ENCODE measurements around the gene TMEM61.

Gene TMEM61

GRCh38 chr1:54965624-54966340 lies 14.6 kb upstream of the TMEM61 start:
- H2AK5ac ChIP-seq (ENCODE audit: low read length), result no peak overlapping the region
- no peaks in the 10 kb centered on the region for H3K36me3 ChIP-seq (ENCODE audit: control insufficient read depth, insufficient read depth, low read length)
- WGBS (ENCODE audit: extremely low coverage, insufficient coverage, low lambda C conversion rate), result no CpG with 5 or more reads among the region's 7 CpGs
- H3K79me1 ChIP-seq (ENCODE audit: low read length), result no peaks in the 10 kb centered on the region
- no peak overlapping the region for H2BK15ac ChIP-seq (replicated peaks; ENCODE audit: low read depth)
- H3K9ac ChIP-seq (ENCODE audit: low read length), result no peak overlapping the region
- H2BK120ac ChIP-seq (ENCODE audit: low read depth, low read length), result no peak overlapping the region
- H3K27me3 ChIP-seq (ENCODE audit: insufficient read depth, low read length, poor library complexity), result no peaks in the 10 kb centered on the region
- no peak overlapping the region for H3K18ac ChIP-seq (ENCODE audit: low read length)
- DNase-seq, result no peak
- no peak overlapping the region for H2BK5ac ChIP-seq (ENCODE audit: low read length)
- H4K8ac ChIP-seq (ENCODE audit: low read depth, low read length), result no peak overlapping the region
- no peak overlapping the region for H4K5ac ChIP-seq (ENCODE audit: low read length)
- no peaks in the 10 kb centered on the region for H3K79me2 ChIP-seq (ENCODE audit: control insufficient read depth, insufficient read depth, low read length)
- no peak overlapping the region for H3K4me2 ChIP-seq (ENCODE audit: low read length)
- H3K4me1 ChIP-seq (ENCODE audit: control insufficient read depth, low read depth, low read length), result no peaks in the 10 kb centered on the region
- H3K4me3 ChIP-seq (ENCODE audit: low read length), result no peak overlapping the region
- H3K23ac ChIP-seq (ENCODE audit: low read length), result no peak overlapping the region
- H3K4ac ChIP-seq (ENCODE audit: low read depth, low read length), result no peak overlapping the region
- no peak overlapping the region for H3K27ac ChIP-seq (ENCODE audit: low read depth, low read length)
- H3K56ac ChIP-seq (ENCODE audit: low read length), result no peak overlapping the region

- DNase-seq, result no peak
- H3K4ac ChIP-seq (ENCODE audit: low read depth, low read length), result no peak overlapping the region
- no peak overlapping the region for H4K5ac ChIP-seq (ENCODE audit: low read length)
- no peak overlapping the region for H3K4me2 ChIP-seq (ENCODE audit: low read length)
- no peaks in the 10 kb centered on the region for H3K4me1 ChIP-seq (ENCODE audit: control insufficient read depth, low read depth, low read length)
- H2BK15ac ChIP-seq (replicated peaks; ENCODE audit: low read depth), result no peak overlapping the region
- H2BK120ac ChIP-seq (ENCODE audit: low read depth, low read length), result no peak overlapping the region
- no peak overlapping the region for H3K27ac ChIP-seq (ENCODE audit: low read depth, low read length)
- no CpG with 5 or more reads among the region's 5 CpGs for WGBS (ENCODE audit: extremely low coverage, insufficient coverage, low lambda C conversion rate)
- no peaks in the 10 kb centered on the region for H3K79me1 ChIP-seq (ENCODE audit: low read length)
- no peak overlapping the region for H3K9ac ChIP-seq (ENCODE audit: low read length)
- H2BK5ac ChIP-seq (ENCODE audit: low read length), result no peak overlapping the region
- no peak overlapping the region for H3K18ac ChIP-seq (ENCODE audit: low read length)
- H3K27me3 ChIP-seq (ENCODE audit: insufficient read depth, low read length, poor library complexity), result no peaks in the 10 kb centered on the region
- H3K4me3 ChIP-seq (ENCODE audit: low read length), result no peak overlapping the region
- H3K56ac ChIP-seq (ENCODE audit: low read length), result no peak overlapping the region
- H3K79me2 ChIP-seq (ENCODE audit: control insufficient read depth, insufficient read depth, low read length), result no peaks in the 10 kb centered on the region
- H3K36me3 ChIP-seq (ENCODE audit: control insufficient read depth, insufficient read depth, low read length), result no peaks in the 10 kb centered on the region
- no peak overlapping the region for H3K23ac ChIP-seq (ENCODE audit: low read length)
- no peak overlapping the region for H4K8ac ChIP-seq (ENCODE audit: low read depth, low read length)
- no peak overlapping the region for H2AK5ac ChIP-seq (ENCODE audit: low read length)
Observed at GRCh38 chr1:54967372-54967771, 13.1 kb upstream of the TMEM61 start.

- no peak overlapping the region for H3K27ac ChIP-seq (ENCODE audit: low read depth, low read length)
- H4K8ac ChIP-seq (ENCODE audit: low read depth, low read length), result no peak overlapping the region
- H4K5ac ChIP-seq (ENCODE audit: low read length), result no peak overlapping the region
- no peaks in the 10 kb centered on the region for H3K79me1 ChIP-seq (ENCODE audit: low read length)
- no peak overlapping the region for H3K4ac ChIP-seq (ENCODE audit: low read depth, low read length)
- no peak overlapping the region for H3K9ac ChIP-seq (ENCODE audit: low read length)
- H2AK5ac ChIP-seq (ENCODE audit: low read length), result no peak overlapping the region
- H3K18ac ChIP-seq (ENCODE audit: low read length), result no peak overlapping the region
- no peaks in the 10 kb centered on the region for H3K79me2 ChIP-seq (ENCODE audit: control insufficient read depth, insufficient read depth, low read length)
- no peak overlapping the region for H3K56ac ChIP-seq (ENCODE audit: low read length)
- no peaks in the 10 kb centered on the region for H3K27me3 ChIP-seq (ENCODE audit: insufficient read depth, low read length, poor library complexity)
- H3K4me2 ChIP-seq (ENCODE audit: low read length), result no peak overlapping the region
- H3K4me1 ChIP-seq (ENCODE audit: control insufficient read depth, low read depth, low read length), result no peaks in the 10 kb centered on the region
- DNase-seq, result no peak
- H3K4me3 ChIP-seq (ENCODE audit: low read length), result no peak overlapping the region
- H3K36me3 ChIP-seq (ENCODE audit: control insufficient read depth, insufficient read depth, low read length), result no peaks in the 10 kb centered on the region
- H2BK15ac ChIP-seq (replicated peaks; ENCODE audit: low read depth), result no peak overlapping the region
- H3K23ac ChIP-seq (ENCODE audit: low read length), result no peak overlapping the region
- no CpG with 5 or more reads among the region's 4 CpGs for WGBS (ENCODE audit: extremely low coverage, insufficient coverage, low lambda C conversion rate)
- no peak overlapping the region for H2BK5ac ChIP-seq (ENCODE audit: low read length)
- H2BK120ac ChIP-seq (ENCODE audit: low read depth, low read length), result no peak overlapping the region
Observed at GRCh38 chr1:54968551-54968950, 11.9 kb upstream of the TMEM61 start.

- H2BK5ac ChIP-seq (ENCODE audit: low read length), result no peak overlapping the region
- no peak overlapping the region for H3K23ac ChIP-seq (ENCODE audit: low read length)
- no peak overlapping the region for H3K27ac ChIP-seq (ENCODE audit: low read depth, low read length)
- H2AK5ac ChIP-seq (ENCODE audit: low read length), result no peak overlapping the region
- H3K56ac ChIP-seq (ENCODE audit: low read length), result no peak overlapping the region
- no peak overlapping the region for H4K8ac ChIP-seq (ENCODE audit: low read depth, low read length)
- no peak overlapping the region for H3K18ac ChIP-seq (ENCODE audit: low read length)
- no peak overlapping the region for H3K4ac ChIP-seq (ENCODE audit: low read depth, low read length)
- no peaks in the 10 kb centered on the region for H3K27me3 ChIP-seq (ENCODE audit: insufficient read depth, low read length, poor library complexity)
- no peaks in the 10 kb centered on the region for H3K36me3 ChIP-seq (ENCODE audit: control insufficient read depth, insufficient read depth, low read length)
- no CpG with 5 or more reads among the region's 1 CpG for WGBS (ENCODE audit: extremely low coverage, insufficient coverage, low lambda C conversion rate)
- no peak overlapping the region for H3K4me3 ChIP-seq (ENCODE audit: low read length)
- no peak for DNase-seq
- H2BK120ac ChIP-seq (ENCODE audit: low read depth, low read length), result no peak overlapping the region
- no peak overlapping the region for H4K5ac ChIP-seq (ENCODE audit: low read length)
- no peak overlapping the region for H3K4me2 ChIP-seq (ENCODE audit: low read length)
- H3K79me1 ChIP-seq (ENCODE audit: low read length), result no peaks in the 10 kb centered on the region
- no peaks in the 10 kb centered on the region for H3K4me1 ChIP-seq (ENCODE audit: control insufficient read depth, low read depth, low read length)
- no peak overlapping the region for H2BK15ac ChIP-seq (replicated peaks; ENCODE audit: low read depth)
- no peaks in the 10 kb centered on the region for H3K79me2 ChIP-seq (ENCODE audit: control insufficient read depth, insufficient read depth, low read length)
- no peak overlapping the region for H3K9ac ChIP-seq (ENCODE audit: low read length)
Observed at GRCh38 chr1:54969879-54970278, 10.5 kb upstream of the TMEM61 start.

GRCh38 chr1:54970901-54971300 lies 9.5 kb upstream of the TMEM61 start:
- Histone ChIP-seq H3K4me2 (ENCODE audit: low read length) (no peak overlapping the region), H3K36me3 (ENCODE audit: control insufficient read depth, insufficient read depth, low read length) (no peaks in the 10 kb centered on the region), H3K56ac (ENCODE audit: low read length) (no peak overlapping the region), H3K79me1 (ENCODE audit: low read length) (no peaks in the 10 kb centered on the region), H3K4me1 (ENCODE audit: control insufficient read depth, low read depth, low read length) (no peaks in the 10 kb centered on the region), H3K27me3 (ENCODE audit: insufficient read depth, low read length, poor library complexity) (no peaks in the 10 kb centered on the region), H3K23ac (ENCODE audit: low read length) (no peak overlapping the region), H3K79me2 (ENCODE audit: control insufficient read depth, insufficient read depth, low read length) (no peaks in the 10 kb centered on the region), H3K27ac (ENCODE audit: low read depth, low read length) (no peak overlapping the region), H2BK120ac (ENCODE audit: low read depth, low read length) (no peak overlapping the region), H4K5ac (ENCODE audit: low read length) (no peak overlapping the region), H2AK5ac (ENCODE audit: low read length) (no peak overlapping the region), H3K4me3 (ENCODE audit: low read length) (no peak overlapping the region), H2BK15ac (replicated peaks; ENCODE audit: low read depth) (no peak overlapping the region), H4K8ac (ENCODE audit: low read depth, low read length) (no peak overlapping the region), H3K4ac (ENCODE audit: low read depth, low read length) (no peak overlapping the region), H3K9ac (ENCODE audit: low read length) (no peak overlapping the region), H2BK5ac (ENCODE audit: low read length) (no peak overlapping the region), H3K18ac (ENCODE audit: low read length) (no peak overlapping the region)
- DNase-seq, result no peak
- no CpG with 5 or more reads among the region's 5 CpGs for WGBS (ENCODE audit: extremely low coverage, insufficient coverage, low lambda C conversion rate)

GRCh38 chr1:54971317-54971791 lies 9.1 kb upstream of the TMEM61 start:
- peak overlapping the region; percentile 65 for H2AK5ac ChIP-seq (ENCODE audit: low read length)
- no peak overlapping the region for H2BK5ac ChIP-seq (ENCODE audit: low read length)
- no peak for DNase-seq
- no peaks in the 10 kb centered on the region for H3K79me2 ChIP-seq (ENCODE audit: control insufficient read depth, insufficient read depth, low read length)
- no peaks in the 10 kb centered on the region for H3K4me1 ChIP-seq (ENCODE audit: control insufficient read depth, low read depth, low read length)
- no peak overlapping the region for H3K56ac ChIP-seq (ENCODE audit: low read length)
- WGBS (ENCODE audit: extremely low coverage, insufficient coverage, low lambda C conversion rate), result no CpG with 5 or more reads among the region's 7 CpGs
- no peak overlapping the region for H3K4me2 ChIP-seq (ENCODE audit: low read length)
- H4K5ac ChIP-seq (ENCODE audit: low read length), result no peak overlapping the region
- H3K18ac ChIP-seq (ENCODE audit: low read length), result no peak overlapping the region
- H3K4ac ChIP-seq (ENCODE audit: low read depth, low read length), result no peak overlapping the region
- H3K36me3 ChIP-seq (ENCODE audit: control insufficient read depth, insufficient read depth, low read length), result no peaks in the 10 kb centered on the region
- H3K27ac ChIP-seq (ENCODE audit: low read depth, low read length), result no peak overlapping the region
- no peaks in the 10 kb centered on the region for H3K79me1 ChIP-seq (ENCODE audit: low read length)
- H2BK120ac ChIP-seq (ENCODE audit: low read depth, low read length), result no peak overlapping the region
- no peak overlapping the region for H4K8ac ChIP-seq (ENCODE audit: low read depth, low read length)
- H3K9ac ChIP-seq (ENCODE audit: low read length), result no peak overlapping the region
- no peak overlapping the region for H2BK15ac ChIP-seq (replicated peaks; ENCODE audit: low read depth)
- H3K4me3 ChIP-seq (ENCODE audit: low read length), result no peak overlapping the region
- no peak overlapping the region for H3K23ac ChIP-seq (ENCODE audit: low read length)
- no peaks in the 10 kb centered on the region for H3K27me3 ChIP-seq (ENCODE audit: insufficient read depth, low read length, poor library complexity)
